ENCODE measurements around the gene DRG2.

The DRG2 gene

GRCh38 chr17:18144855-18145254 is 57.1 kb downstream of the DRG2 start:
- FAIRE-seq: no peak

- no peak for FAIRE-seq
These were observed 58.1 kb downstream of the DRG2 start for GRCh38 chr17:18145811-18146210.

GRCh38 chr17:18146259-18146658 is 58.5 kb downstream of the DRG2 start:
- no peak for FAIRE-seq

- no peak for FAIRE-seq
These were observed 59.2 kb downstream of the DRG2 start for GRCh38 chr17:18146980-18147379.

GRCh38 chr17:18148586-18148985 is 60.8 kb downstream of the DRG2 start:
- no peak for FAIRE-seq

- FAIRE-seq: no peak
These were observed 63.5 kb downstream of the DRG2 start for GRCh38 chr17:18151290-18151689.

- FAIRE-seq: no peak
These were observed 67.4 kb downstream of the DRG2 start for GRCh38 chr17:18155179-18155578.

- no peak for FAIRE-seq
These were observed 68.6 kb downstream of the DRG2 start for GRCh38 chr17:18156171-18156975.

- no peak for FAIRE-seq
These were observed 69.2 kb downstream of the DRG2 start for GRCh38 chr17:18156976-18157280.
